RWPE1 (cell line): ENCODE results near the gene SMAD7.

Experiments
- CTCF ChIA-PET: fragments of 350-600 bp; sonication (Branson Sonifier 250); formaldehyde crosslinking; extraction: SDS; loops from one replicate; lab custom pipeline; 2021; lab: Yijun Ruan, JAX
- POLR2A ChIA-PET: fragments of 400-600 bp; formaldehyde crosslinking; extraction: SDS; loops from one replicate; lab custom pipeline; 2020; ENCODE audit warnings: antibody characterized with exemption; ENCODE audit not compliant: low non-redundant PET; lab: Yijun Ruan, JAX
- DNase-seq: peaks from one replicate; pipeline ENCODE4 v3.0.0; 2012; ENCODE audit warnings: low spot score
- H3K27ac ChIP-seq: fragments of 450-650 bp; 2 replicates; pipeline ENCODE4 v1.5.1; 2017
- TF ChIP-seq, protein P1 (sequence below): fragments of 450-650 bp; conservative IDR thresholded peaks from 2 replicates; pipeline ENCODE4 v1.5.1; 2017; ENCODE audit warnings: low read depth, mild to moderate bottlenecking

The SMAD7 gene

DNA sequence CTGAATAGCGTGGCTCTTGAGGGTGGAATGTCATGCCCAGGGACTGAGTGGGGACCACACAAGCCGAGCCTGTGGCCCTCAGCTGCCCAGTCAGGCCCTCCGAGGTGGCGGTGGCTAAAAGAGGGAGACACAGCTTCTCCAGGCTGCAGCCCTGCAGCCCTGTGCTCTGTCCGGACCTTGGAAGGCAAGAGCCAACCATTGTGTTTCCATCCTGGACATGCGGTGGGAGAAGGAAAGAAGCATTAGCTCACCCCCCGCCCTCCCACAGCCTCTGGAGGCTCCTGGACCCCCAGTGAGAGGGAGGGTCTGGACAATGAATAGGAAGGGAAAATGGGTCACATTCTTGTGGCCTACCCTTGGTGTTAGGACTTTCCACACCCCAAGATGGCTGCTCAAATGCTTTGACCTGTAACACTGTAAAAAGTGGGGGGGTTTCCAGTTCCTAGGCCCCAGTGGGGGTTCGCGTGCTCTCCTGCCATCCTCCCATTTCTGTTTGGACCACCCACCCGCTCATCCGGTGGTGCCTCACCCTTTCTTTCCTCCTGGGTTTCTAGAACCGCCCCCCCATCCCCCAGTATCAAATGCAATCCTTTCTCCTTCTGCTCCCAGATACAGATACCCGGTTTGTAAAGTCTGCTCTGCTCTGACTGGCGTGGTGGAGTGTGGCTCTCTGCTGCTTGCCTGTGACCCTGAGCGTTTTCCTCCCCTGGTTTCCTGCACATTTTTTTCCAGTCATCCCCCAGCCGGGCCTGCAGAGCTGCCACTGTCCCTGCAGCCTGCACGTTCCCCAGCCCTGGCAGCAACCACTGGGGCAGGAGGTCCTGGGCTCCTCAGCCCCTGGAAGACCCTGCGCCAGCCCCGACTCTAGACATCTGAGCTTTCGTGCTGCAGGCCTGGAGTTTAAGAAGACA lies 36.3 kb upstream of the SMAD7 start:
- peak overlapping the region; percentile 18; the same call in 1 of the 2 replicates for H3K27ac ChIP-seq
- POLR2A ChIA-PET = no interaction called here
- no peak for DNase-seq
- TF ChIP-seq, protein P1, sequence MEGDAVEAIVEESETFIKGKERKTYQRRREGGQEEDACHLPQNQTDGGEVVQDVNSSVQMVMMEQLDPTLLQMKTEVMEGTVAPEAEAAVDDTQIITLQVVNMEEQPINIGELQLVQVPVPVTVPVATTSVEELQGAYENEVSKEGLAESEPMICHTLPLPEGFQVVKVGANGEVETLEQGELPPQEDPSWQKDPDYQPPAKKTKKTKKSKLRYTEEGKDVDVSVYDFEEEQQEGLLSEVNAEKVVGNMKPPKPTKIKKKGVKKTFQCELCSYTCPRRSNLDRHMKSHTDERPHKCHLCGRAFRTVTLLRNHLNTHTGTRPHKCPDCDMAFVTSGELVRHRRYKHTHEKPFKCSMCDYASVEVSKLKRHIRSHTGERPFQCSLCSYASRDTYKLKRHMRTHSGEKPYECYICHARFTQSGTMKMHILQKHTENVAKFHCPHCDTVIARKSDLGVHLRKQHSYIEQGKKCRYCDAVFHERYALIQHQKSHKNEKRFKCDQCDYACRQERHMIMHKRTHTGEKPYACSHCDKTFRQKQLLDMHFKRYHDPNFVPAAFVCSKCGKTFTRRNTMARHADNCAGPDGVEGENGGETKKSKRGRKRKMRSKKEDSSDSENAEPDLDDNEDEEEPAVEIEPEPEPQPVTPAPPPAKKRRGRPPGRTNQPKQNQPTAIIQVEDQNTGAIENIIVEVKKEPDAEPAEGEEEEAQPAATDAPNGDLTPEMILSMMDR = no peak
- CTCF ChIA-PET = interaction anchor here (0.7 kb wide), 1 partner anchor 36 kb away, joined by 4 read pairs; no protein-coding TSS in a partner anchor

DNA sequence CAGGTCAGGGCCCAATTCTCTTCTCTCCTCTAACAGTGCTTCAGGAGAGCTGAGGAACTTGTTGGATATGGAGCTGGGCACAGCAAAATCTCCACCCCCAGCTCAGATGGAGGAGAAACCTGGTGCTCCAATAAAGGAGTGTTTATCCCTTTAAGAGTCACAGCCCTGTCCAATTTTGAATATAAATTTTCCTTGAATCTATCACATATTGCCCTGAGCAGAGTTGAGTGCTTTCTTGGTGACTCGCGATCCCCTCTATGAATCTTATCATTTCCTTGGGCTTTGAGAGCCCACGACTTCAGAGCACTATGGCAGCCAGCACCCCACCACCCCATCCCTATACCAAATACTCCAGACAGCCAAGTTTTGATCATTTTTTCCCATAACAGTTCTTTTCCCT lies 34.4 kb upstream of the SMAD7 start:
- TF ChIP-seq, protein P1 = no peak
- DNase-seq = no peak
- no peak overlapping the region for H3K27ac ChIP-seq
- ChIA-PET POLR2A (no interaction called here), CTCF (no interaction called here)

DNA sequence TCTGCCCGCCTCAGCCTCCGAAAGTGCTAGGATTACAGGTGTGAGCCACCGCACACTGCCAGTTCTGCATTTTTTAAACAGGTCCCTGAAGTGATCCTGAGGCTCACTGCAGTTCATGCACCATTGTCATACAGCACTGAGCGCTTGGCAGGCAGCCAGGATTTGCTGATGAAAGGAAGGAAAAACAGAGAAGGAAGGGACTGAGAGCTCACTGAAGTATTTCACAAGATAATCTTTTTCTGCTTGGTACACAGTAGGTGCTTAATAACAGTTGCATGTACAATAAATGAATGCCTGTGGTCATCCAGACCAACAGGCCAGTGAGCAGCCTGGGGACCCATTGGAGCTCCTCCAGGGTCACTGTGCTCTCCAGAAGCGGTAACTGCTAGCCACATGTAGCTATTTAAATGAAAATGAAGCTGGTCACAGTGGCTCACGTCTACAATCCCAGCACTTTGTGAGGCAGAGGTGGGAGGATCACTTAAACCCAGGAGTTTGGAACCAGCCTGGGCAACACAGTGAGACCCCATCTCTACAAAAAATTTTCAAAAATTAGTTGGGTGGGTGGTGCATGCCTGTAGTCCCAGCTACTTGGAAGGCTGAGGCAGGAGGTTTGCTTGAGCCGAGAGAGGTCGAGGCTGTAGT lies 33.1 kb upstream of the SMAD7 start:
- no peak for DNase-seq
- CTCF ChIA-PET = interaction anchor here (0.6 kb wide), 1 partner anchor 527 kb away, joined by 4 read pairs; no protein-coding TSS in a partner anchor
- H3K27ac ChIP-seq = no peak overlapping the region
- POLR2A ChIA-PET = no interaction called here
- TF ChIP-seq, protein P1 = no peak

DNA sequence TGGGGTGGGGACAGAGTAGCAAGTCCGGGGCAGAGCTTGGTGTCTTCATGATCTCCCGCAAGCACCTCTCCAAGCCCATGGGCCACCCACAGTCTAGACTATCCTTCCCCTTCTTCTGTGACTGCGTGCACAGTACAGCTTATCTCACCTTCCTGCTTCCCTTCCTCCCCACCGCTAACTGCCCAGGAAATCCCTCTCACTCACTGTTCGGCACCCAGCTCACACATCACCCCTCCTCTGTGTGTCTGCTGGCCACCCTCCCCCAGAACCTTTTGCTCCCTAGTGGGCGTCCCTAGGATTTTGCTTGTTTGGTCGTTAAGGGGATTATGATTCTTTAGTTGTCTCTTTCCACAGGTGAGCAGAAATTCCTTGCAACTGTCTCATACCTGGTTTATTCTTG lies 31.5 kb upstream of the SMAD7 start:
- H3K27ac ChIP-seq = no peak overlapping the region
- ChIA-PET CTCF (no interaction called here), POLR2A (no interaction called here)
- no peak for DNase-seq
- TF ChIP-seq, protein P1 = no peak

DNA sequence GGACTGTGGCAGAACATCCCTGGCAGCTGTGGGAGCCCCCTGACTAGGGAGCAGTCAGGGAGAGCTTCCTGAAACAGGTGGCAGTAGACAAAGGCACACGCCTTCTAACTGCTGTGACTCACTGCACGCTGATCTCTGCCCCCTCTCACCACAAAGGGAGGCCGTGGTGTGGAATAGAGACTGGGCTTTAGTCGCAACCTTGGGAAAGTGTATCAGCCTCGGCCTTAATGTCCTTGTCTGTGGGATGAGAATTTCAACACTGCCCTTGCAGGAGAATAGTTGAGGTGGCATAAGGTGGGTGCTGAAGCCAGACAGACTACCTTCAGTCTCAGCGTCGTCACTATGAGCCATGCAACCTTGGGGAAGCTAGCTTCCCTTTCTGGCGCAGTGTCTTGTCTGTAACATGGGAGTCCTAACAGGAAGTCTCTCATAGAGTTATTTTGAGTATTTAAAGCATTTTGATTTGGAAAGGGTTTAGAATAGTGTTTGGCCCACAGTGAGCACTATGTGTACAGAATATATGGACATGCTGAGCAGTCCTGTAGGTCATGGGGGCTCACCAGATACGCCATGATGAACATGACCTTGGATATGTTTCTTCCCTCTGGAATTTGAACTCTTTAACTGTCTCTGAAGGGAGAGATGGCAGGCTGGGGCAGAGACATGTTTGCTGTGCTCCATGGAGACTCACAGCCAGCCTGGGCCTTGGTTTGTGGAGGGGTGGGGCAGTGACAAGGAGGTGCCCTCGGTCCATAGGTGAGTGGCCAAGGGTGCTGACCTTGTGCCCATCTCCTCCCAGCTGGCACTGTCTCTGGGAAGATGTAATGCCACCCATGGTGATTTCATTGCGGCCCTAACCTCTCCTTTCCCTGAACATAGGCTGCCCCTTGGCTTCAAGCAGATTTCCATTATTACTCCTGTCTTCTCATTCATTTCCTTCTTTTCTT lies 29.5 kb upstream of the SMAD7 start:
- no peak for DNase-seq
- ChIA-PET CTCF (no interaction called here), POLR2A (no interaction called here)
- no peak overlapping the region for H3K27ac ChIP-seq
- TF ChIP-seq, protein P1 = no peak

DNA sequence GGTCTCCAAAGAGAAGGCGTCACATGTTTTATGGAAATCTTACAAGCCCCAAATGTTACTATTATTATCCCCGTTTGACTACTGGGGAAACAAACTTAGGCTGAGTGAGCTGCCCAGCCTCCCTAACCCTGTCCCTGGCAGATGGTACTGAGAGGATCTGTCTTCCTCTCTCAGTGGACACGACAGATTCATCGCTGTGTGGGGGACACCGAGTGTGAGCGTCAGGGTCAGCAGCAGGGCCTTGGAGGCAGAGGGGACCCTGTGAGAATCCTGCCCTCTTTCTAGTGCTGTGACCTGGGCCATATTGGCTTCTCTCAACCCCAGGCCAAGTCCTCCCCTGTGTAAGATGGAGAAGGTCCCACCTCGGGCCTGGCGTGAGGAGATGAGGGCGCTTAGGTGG lies 27.1 kb upstream of the SMAD7 start:
- no peak for DNase-seq
- no peak overlapping the region; the same call in 1 of the 2 replicates for H3K27ac ChIP-seq
- TF ChIP-seq, protein P1 = no peak
- POLR2A ChIA-PET = no interaction called here
- CTCF ChIA-PET = no interaction called here
